HUES6 (cell line): ENCODE measurements around the gene LSP1.

Experiments used
- H3K27ac ChIP-seq: 2 replicates; pipeline ENCODE4 v1.7.0; 2013; ENCODE audit warnings: low read depth, mild to moderate bottlenecking, low read length, inconsistent platforms
- H3K27me3 ChIP-seq: 2 replicates; pipeline ENCODE4 v1.6.1; 2013; ENCODE audit warnings: low read length; ENCODE audit not compliant: control insufficient read depth, insufficient read depth
- H3K36me3 ChIP-seq: 2 replicates; pipeline ENCODE4 v1.6.1; 2013; ENCODE audit warnings: low read length; ENCODE audit not compliant: control insufficient read depth, insufficient read depth
- H3K4me1 ChIP-seq: 2 replicates; pipeline ENCODE4 v1.6.1; 2013; ENCODE audit warnings: low read length; ENCODE audit not compliant: control insufficient read depth, insufficient read depth
- H3K4me3 ChIP-seq: 2 replicates; pipeline ENCODE4 v1.5.1; 2013; ENCODE audit warnings: low read depth, low read length
- H3K9ac ChIP-seq: one replicate; pipeline ENCODE4 v1.6.1; 2013; ENCODE audit warnings: mild to moderate bottlenecking, low read length
- H3K9me3 ChIP-seq: 2 replicates; pipeline ENCODE4 v1.6.1; 2013; ENCODE audit warnings: low read depth, low read length; ENCODE audit not compliant: control insufficient read depth, insufficient read depth

LSP1 gene

GRCh38 chr11:1890856-1891830, 38.3 kb downstream of the LSP1 start:
- Histone ChIP-seq H3K4me1 (no peaks in the 10 kb centered on the region), H3K4me3 (no peak overlapping the region), H3K27ac (no peak overlapping the region), H3K9me3 (no peaks in the 10 kb centered on the region), H3K9ac (no peak overlapping the region), H3K36me3 (no peaks in the 10 kb centered on the region), H3K27me3 (peaks cover 2% of the 10 kb centered on the region)

GRCh38 chr11:1891831-1892115, 38.9 kb downstream of the LSP1 start, which contains the start of gene PRR33:
Gene PRR33, minus strand, starts transcription at chr11:1891895. Its CDS starts 1,311 bp downstream, at chr11:1890584.
- H3K4me3 ChIP-seq, result no peak within 1 kb of the TSS
- no peaks in the 10 kb centered on the region for H3K9me3 ChIP-seq
- H3K4me1 ChIP-seq, result no peaks in the 10 kb centered on the region
- peaks cover 2% of the 10 kb centered on the region for H3K27me3 ChIP-seq
- no peak within 1 kb of the TSS for H3K9ac ChIP-seq
- no peak within 1 kb of the TSS for H3K27ac ChIP-seq
- H3K36me3 ChIP-seq, result no peaks in the 10 kb centered on the region

DNA sequence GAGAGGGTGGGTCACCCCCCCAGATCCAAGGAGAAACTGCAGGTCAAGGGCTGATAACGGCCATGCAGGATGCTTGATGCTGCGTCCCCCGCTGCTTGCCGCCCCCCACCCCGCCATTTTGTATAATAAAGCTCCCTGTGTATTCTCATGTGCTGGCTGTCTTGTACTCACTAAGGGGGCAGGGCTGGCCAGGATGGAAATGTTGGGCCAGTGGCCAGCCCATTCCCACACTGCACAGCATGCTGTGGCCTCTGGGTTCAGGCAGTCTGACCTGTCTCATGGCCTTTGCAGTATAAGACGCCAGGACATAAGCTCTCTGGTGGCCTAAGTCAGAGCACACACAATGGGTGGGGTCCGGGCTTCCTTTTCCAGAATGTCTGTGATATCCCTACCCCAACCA, 39.2 kb downstream of the LSP1 start:
- Histone ChIP-seq H3K4me1 (no peaks in the 10 kb centered on the region), H3K27ac (no peak overlapping the region), H3K4me3 (no peak overlapping the region), H3K9me3 (no peaks in the 10 kb centered on the region), H3K27me3 (peaks cover 2% of the 10 kb centered on the region), H3K36me3 (no peaks in the 10 kb centered on the region), H3K9ac (no peak overlapping the region)

GRCh38 chr11:1892558-1892957, 39.7 kb downstream of the LSP1 start:
- Histone ChIP-seq H3K4me3 (no peak overlapping the region), H3K4me1 (no peaks in the 10 kb centered on the region), H3K9me3 (no peaks in the 10 kb centered on the region), H3K27me3 (peaks cover under 1% of the 10 kb centered on the region), H3K36me3 (no peaks in the 10 kb centered on the region), H3K27ac (no peak overlapping the region), H3K9ac (no peak overlapping the region)

- Histone ChIP-seq H3K4me1 (no peaks in the 10 kb centered on the region), H3K36me3 (no peaks in the 10 kb centered on the region)
Measured at GRCh38 chr11:1893581-1894359, 40.9 kb downstream of the LSP1 start.

DNA sequence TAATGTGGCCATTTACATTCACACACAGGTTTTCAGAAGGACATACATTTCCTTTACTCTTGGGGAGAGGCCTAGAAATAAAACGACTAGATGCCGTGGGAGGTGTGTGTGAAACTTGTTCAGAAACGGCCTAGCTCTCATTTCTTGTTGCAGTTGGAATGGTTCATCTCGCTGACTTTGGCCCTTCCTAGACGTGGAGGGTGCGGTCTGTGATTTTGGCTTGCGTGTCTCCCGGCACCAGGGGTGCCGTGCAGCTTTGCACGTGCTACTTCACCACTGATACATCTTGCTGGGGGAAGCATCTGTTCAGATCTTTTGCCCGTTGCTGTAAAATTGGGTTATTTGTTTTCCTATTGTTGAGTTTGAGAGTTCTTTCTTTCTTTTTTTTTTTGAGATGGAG, 41.9 kb downstream of the LSP1 start:
- H3K4me1 ChIP-seq, result no peaks in the 10 kb centered on the region
- no peaks in the 10 kb centered on the region; the same call in none of the 2 replicates for H3K27me3 ChIP-seq
- H3K9ac ChIP-seq, result no peak overlapping the region
- no peak overlapping the region for H3K4me3 ChIP-seq
- H3K9me3 ChIP-seq, result no peaks in the 10 kb centered on the region
- H3K36me3 ChIP-seq, result no peaks in the 10 kb centered on the region
- H3K27ac ChIP-seq, result no peak overlapping the region

More at GRCh38 chr11:1893581-1894359, 40.9 kb downstream of the LSP1 start:
- no peak overlapping the region for H3K27ac ChIP-seq
- H3K27me3 ChIP-seq, result no peaks in the 10 kb centered on the region; the same call in none of the 2 replicates
- no peak overlapping the region for H3K9ac ChIP-seq
- no peaks in the 10 kb centered on the region for H3K9me3 ChIP-seq
- H3K4me3 ChIP-seq, result no peak overlapping the region

DNA sequence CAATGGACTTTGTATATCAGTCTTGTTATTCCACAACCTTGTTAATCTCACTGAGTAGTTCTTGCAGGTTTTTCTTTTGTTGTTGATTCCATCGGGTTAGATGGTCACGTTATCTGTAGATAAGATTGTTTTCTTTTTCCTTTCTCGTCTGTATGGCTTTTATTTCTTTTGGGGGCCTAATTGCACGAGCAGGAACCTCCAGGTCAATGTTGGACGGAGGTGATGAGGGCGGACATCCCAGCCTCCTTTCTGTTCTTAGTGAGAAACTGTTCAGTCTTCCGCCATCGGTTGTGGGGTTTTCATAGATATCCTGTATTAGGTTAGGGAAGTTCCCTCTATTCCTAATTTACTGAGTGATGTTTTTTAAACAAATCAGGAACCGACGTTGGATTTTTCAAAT, 43.6 kb downstream of the LSP1 start:
- H3K36me3 ChIP-seq, result no peaks in the 10 kb centered on the region
- no peak overlapping the region for H3K9ac ChIP-seq
- H3K4me3 ChIP-seq, result no peak overlapping the region
- H3K27ac ChIP-seq, result no peak overlapping the region
- peaks cover 4% of the 10 kb centered on the region; the same call in 1 of the 2 replicates for H3K4me1 ChIP-seq
- H3K27me3 ChIP-seq, result no peaks in the 10 kb centered on the region; the same call in none of the 2 replicates
- H3K9me3 ChIP-seq, result no peaks in the 10 kb centered on the region

DNA sequence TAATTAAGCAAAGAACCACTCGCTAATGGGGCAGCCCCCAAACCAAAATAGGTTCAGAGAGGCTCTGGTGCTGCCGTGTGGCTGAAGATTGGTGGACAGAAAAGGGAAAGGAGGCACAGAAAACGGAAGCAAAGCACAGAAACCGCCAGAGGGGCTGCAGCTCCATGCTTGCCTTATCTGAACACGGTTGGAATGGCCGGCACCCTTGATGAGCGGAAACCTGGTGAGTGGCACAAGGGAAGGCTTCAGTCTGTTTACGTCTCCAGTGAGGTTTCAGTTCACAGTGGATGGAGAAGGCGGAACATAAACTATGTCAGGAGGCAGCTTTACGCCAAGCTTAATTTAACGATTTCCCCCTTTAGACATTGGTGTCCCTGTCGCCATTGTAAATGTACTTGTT, 44.0 kb downstream of the LSP1 start:
- Histone ChIP-seq H3K9ac (no peak overlapping the region), H3K9me3 (no peaks in the 10 kb centered on the region), H3K27ac (no peak overlapping the region), H3K4me3 (no peak overlapping the region), H3K27me3 (no peaks in the 10 kb centered on the region; the same call in none of the 2 replicates), H3K36me3 (no peaks in the 10 kb centered on the region), H3K4me1 (peaks cover 4% of the 10 kb centered on the region; the same call in 1 of the 2 replicates)

GRCh38 chr11:1899090-1899489, 46.2 kb downstream of the LSP1 start:
- Histone ChIP-seq H3K4me3 (no peak overlapping the region), H3K9me3 (no peaks in the 10 kb centered on the region), H3K36me3 (no peaks in the 10 kb centered on the region), H3K9ac (no peak overlapping the region), H3K27ac (no peak overlapping the region), H3K4me1 (peaks cover 4% of the 10 kb centered on the region; the same call in 1 of the 2 replicates), H3K27me3 (no peaks in the 10 kb centered on the region; the same call in 1 of the 2 replicates)

GRCh38 chr11:1899686-1900085, 46.8 kb downstream of the LSP1 start:
- no peaks in the 10 kb centered on the region; the same call in 1 of the 2 replicates for H3K27me3 ChIP-seq
- no peaks in the 10 kb centered on the region for H3K9me3 ChIP-seq
- H3K27ac ChIP-seq, result no peak overlapping the region
- H3K9ac ChIP-seq, result no peak overlapping the region
- peaks cover 4% of the 10 kb centered on the region; the same call in 1 of the 2 replicates for H3K4me1 ChIP-seq
- no peak overlapping the region for H3K4me3 ChIP-seq
- no peaks in the 10 kb centered on the region for H3K36me3 ChIP-seq

- Histone ChIP-seq H3K27ac (no peak overlapping the region), H3K27me3 (no peaks in the 10 kb centered on the region), H3K4me1 (peaks cover 22% of the 10 kb centered on the region), H3K4me3 (no peak overlapping the region), H3K9me3 (no peaks in the 10 kb centered on the region), H3K9ac (no peak overlapping the region), H3K36me3 (no peaks in the 10 kb centered on the region)
Measured at GRCh38 chr11:1906181-1906580, 53.3 kb downstream of the LSP1 start.
